HG03108 (cell line): ENCODE data around the gene DNAJC24.

Source experiments
- ATAC-seq: cut with Tn5 transposase; IDR thresholded peaks from one replicate; pipeline ENCODE4 v1.9.1; 2021; ENCODE audit warnings: moderate library complexity; ENCODE audit not compliant: unreplicated experiment

Gene DNAJC24

GRCh38 chr11:31480930-31481329 is 111.3 kb downstream of the DNAJC24 start:
- ATAC-seq, result no peak
